ENCODE measurements around the gene HEXIM2. TPM values are rescaled to one million over a fixed set of nuclear protein-coding genes. Genes with fewer than 3 reads are reported as not detected.

Gene HEXIM2
- total RNA-seq: 1 to 10 TPM; 3.9 to 7.5 (median 5.7) TPM
- polyA plus RNA-seq: 1 to 10 TPM; 3.4 to 6.4 TPM
- long read RNA-seq, donor 1, partial matches to known transcripts: 2 of 7 reads
- long read RNA-seq, donor 1, other reads (novel, unspliced or antisense): 0 of 7 reads
- long read RNA-seq, donor 2, transcript HEXIM2-202 (3 exons, 803 nt): major isoform, 5 of 16 reads
- long read RNA-seq, donor 2, partial matches to known transcripts: 0 of 16 reads
- long read RNA-seq, donor 2, other reads (novel, unspliced or antisense): 3 of 16 reads
- long read RNA-seq, donor 3, partial matches to known transcripts: 0 of 7 reads
- long read RNA-seq, donor 3, other reads (novel, unspliced or antisense): 0 of 7 reads

- no peaks in the 10 kb centered on the region for H3K27me3 ChIP-seq
- peak within 1 kb of the TSS; percentile 96 to 100 (median 100) for H3K27ac ChIP-seq
- peaks cover 0 to 2% (median 0%) of the 10 kb centered on the region in 9 donors for H3K36me3 ChIP-seq
- H3K9me3 ChIP-seq: no peaks in the 10 kb centered on the region
- peaks cover 6 to 48% (median 36%) of the 10 kb centered on the region in 12 donors for H3K4me1 ChIP-seq
- peak; percentile 96 to 98 (median 97) for ATAC-seq
- peak; percentile 97 to 99 (median 98) for DNase-seq
- WGBS, 4 donors: 0 to 1% (median 1%) methylated on average over 31 to 53 of the region's 53 CpGs
- intact Hi-C loops (cut with DNase I): loop anchor here in 7 of 10 donors (1.0 to 5.0 kb wide), 5 partner anchors 13 to 36 kb away; partner anchors contain the start of gene HEXIM1 (in 5 of the 7)
- H3K4me3 ChIP-seq: peak within 1 kb of the TSS; percentile 65 to 98 (median 93)
- TF ChIP-seq CTCF (IDR thresholded peaks at IDR 0.05) (no peak), POLR2A (IDR thresholded peaks at IDR 0.05) (peak in 1 of 2 donors; percentile 81)
Measured at GRCh38 chr17:45161288-45162024, at the start of gene HEXIM2. HEXIM2 (plus strand) TSS chr17:45161875; CDS start chr17:45162794, 919 bp downstream.

GRCh38 chr17:45112559-45113423 lies 48.9 kb upstream of the HEXIM2 start:
- H3K27me3 ChIP-seq: no peaks in the 10 kb centered on the region
- H3K36me3 ChIP-seq: peaks cover 0 to 56% (median 15%) of the 10 kb centered on the region in 9 donors
- no peak for TF ChIP-seq POLR2A (IDR thresholded peaks at IDR 0.05)
- no peak for TF ChIP-seq CTCF (IDR thresholded peaks at IDR 0.05)
- intact Hi-C loops (cut with DNase I): loop anchor here in 1 of 10 donors (5.0 kb wide), 1 partner anchor 60 kb away; the partner anchor contains the start of gene DCAKD
- peak overlapping the region in 11 of 12 donors; percentile 10 to 95 (median 88) for H3K27ac ChIP-seq
- no peaks in the 10 kb centered on the region for H3K9me3 ChIP-seq
- no peak overlapping the region for H3K4me3 ChIP-seq
- H3K4me1 ChIP-seq: peaks cover 0 to 48% (median 28%) of the 10 kb centered on the region in 12 donors
- no peak for DNase-seq
- ATAC-seq: no peak
- WGBS, 4 donors: 91 to 95% (median 95%) methylated on average over 16 to 23 of the region's 23 CpGs

GRCh38 chr17:45113424-45113754 lies 48.3 kb upstream of the HEXIM2 start:
- ATAC-seq: no peak
- WGBS, 4 donors: 83 to 91% (median 90%) methylated on average over 2 to 9 of the region's 9 CpGs
- H3K4me3 ChIP-seq: no peak overlapping the region
- peaks cover 0 to 42% (median 28%) of the 10 kb centered on the region in 12 donors for H3K4me1 ChIP-seq
- no peak for DNase-seq
- H3K9me3 ChIP-seq: no peaks in the 10 kb centered on the region
- peaks cover 0 to 56% (median 13%) of the 10 kb centered on the region in 9 donors for H3K36me3 ChIP-seq
- H3K27ac ChIP-seq: peak overlapping the region in 2 of 12 donors; percentile 24 to 87
- intact Hi-C loops (cut with DNase I): loop anchor here in 1 of 10 donors (5.0 kb wide), 1 partner anchor 61 kb away; the partner anchor contains the start of gene DCAKD
- TF ChIP-seq CTCF (IDR thresholded peaks at IDR 0.05): no peak
- no peak for TF ChIP-seq POLR2A (IDR thresholded peaks at IDR 0.05)
- no peaks in the 10 kb centered on the region for H3K27me3 ChIP-seq

Data from heart left ventricle (tissue), 16 donors.